Type B pancreatic cell (in vitro differentiated cells): Measurements from ENCODE around the gene NFYB. TPM values are rescaled to one million over a fixed set of nuclear protein-coding genes. Genes with fewer than 3 reads are reported as not detected.
A peak's percentile ranks its signal among the peaks of the same experiment; 100 is the strongest.

Source experiments
- DNase-seq: peaks from one replicate; pipeline ENCODE4 v3.0.0; 2021; ENCODE audit warnings: mixed read lengths; ENCODE audit not compliant: unreplicated experiment; ENCODE audit errors: extremely low spot score
- H3K27ac Mint-ChIP-seq: 2 replicates; pipeline ENCODE4 v1.8.0; 2021; ENCODE audit warnings: mild to moderate bottlenecking, mixed read lengths
- H3K27me3 Mint-ChIP-seq: 2 replicates; pipeline ENCODE4 v1.8.0; 2021; ENCODE audit warnings: mixed read lengths
- H3K36me3 Mint-ChIP-seq: 2 replicates; pipeline ENCODE4 v1.8.0; 2021; ENCODE audit warnings: mixed read lengths
- H3K4me1 Mint-ChIP-seq: one replicate; pipeline ENCODE4 v1.8.0; 2021; ENCODE audit warnings: mixed read lengths; ENCODE audit not compliant: unreplicated experiment
- H3K4me3 Mint-ChIP-seq: 2 replicates; pipeline ENCODE4 v1.8.0; 2021; ENCODE audit warnings: mild to moderate bottlenecking, mixed read lengths
- H3K9me3 Mint-ChIP-seq: 2 replicates; pipeline ENCODE4 v1.8.0; 2021; ENCODE audit warnings: mixed read lengths
- CTCF ChIP-seq: fragments of 200-600 bp; sonication (generic); conservative IDR thresholded peaks from 2 replicates; pipeline ENCODE4 v1.5.0; 2021; ENCODE audit warnings: antibody characterized with exemption, mild to moderate bottlenecking
- total RNA-seq: library from RNA; stranded (reverse); gene quantifications from 2 replicates; pipeline ENCODE4 v1.2.1, GENCODE V29; 2021; ENCODE audit warnings: low replicate concordance

NFYB gene
- total RNA-seq, 1 donor from 2014 or later, result 36.4 TPM

GRCh38 chr12:104154286-104154685, 16.3 kb upstream of the NFYB start:
- Mint-ChIP-seq H3K4me1 (peaks cover 8% of the 10 kb centered on the region), H3K9me3 (no peaks in the 10 kb centered on the region), H3K27ac (peak overlapping the region; percentile 55), H3K27me3 (no peaks in the 10 kb centered on the region), H3K4me3 (no peak overlapping the region), H3K36me3 (no peaks in the 10 kb centered on the region)
- no peak for TF ChIP-seq CTCF
- DNase-seq, result no peak

- H3K36me3 Mint-ChIP-seq, result no peaks in the 10 kb centered on the region
- no peak for TF ChIP-seq CTCF
- H3K4me1 Mint-ChIP-seq, result peaks cover 8% of the 10 kb centered on the region
- no peaks in the 10 kb centered on the region for H3K27me3 Mint-ChIP-seq
- H3K27ac Mint-ChIP-seq, result no peak overlapping the region
- no peak overlapping the region for H3K4me3 Mint-ChIP-seq
- no peaks in the 10 kb centered on the region for H3K9me3 Mint-ChIP-seq
- DNase-seq, result no peak
Measured at GRCh38 chr12:104152685-104153241, 14.8 kb upstream of the NFYB start.

- Mint-ChIP-seq H3K4me3 (no peak overlapping the region), H3K36me3 (no peaks in the 10 kb centered on the region), H3K27ac (no peak overlapping the region), H3K4me1 (peaks cover 8% of the 10 kb centered on the region), H3K9me3 (no peaks in the 10 kb centered on the region), H3K27me3 (no peaks in the 10 kb centered on the region)
- no peak for TF ChIP-seq CTCF
- no peak for DNase-seq
Measured at GRCh38 chr12:104150416-104150815, 12.4 kb upstream of the NFYB start.

GRCh38 chr12:104147346-104147745, 9.3 kb upstream of the NFYB start:
- Mint-ChIP-seq H3K4me3 (no peak overlapping the region), H3K4me1 (no peaks in the 10 kb centered on the region), H3K27ac (no peak overlapping the region), H3K27me3 (peaks cover 3% of the 10 kb centered on the region), H3K9me3 (no peaks in the 10 kb centered on the region), H3K36me3 (no peaks in the 10 kb centered on the region)
- TF ChIP-seq CTCF, result no peak
- no peak for DNase-seq

- H3K27ac Mint-ChIP-seq, result no peak overlapping the region
- H3K4me3 Mint-ChIP-seq, result no peak overlapping the region
- peaks cover 3% of the 10 kb centered on the region for H3K4me1 Mint-ChIP-seq
- no peaks in the 10 kb centered on the region for H3K9me3 Mint-ChIP-seq
- H3K27me3 Mint-ChIP-seq, result peaks cover 7% of the 10 kb centered on the region
- TF ChIP-seq CTCF, result no peak
- no peak for DNase-seq
- no peaks in the 10 kb centered on the region for H3K36me3 Mint-ChIP-seq
Measured at GRCh38 chr12:104143918-104144317, 5.9 kb upstream of the NFYB start.

GRCh38 chr12:104143002-104143401, 5.0 kb upstream of the NFYB start:
- no peaks in the 10 kb centered on the region for H3K9me3 Mint-ChIP-seq
- DNase-seq, result no peak
- no peak overlapping the region for H3K4me3 Mint-ChIP-seq
- no peak overlapping the region for H3K27ac Mint-ChIP-seq
- H3K27me3 Mint-ChIP-seq, result peaks cover 7% of the 10 kb centered on the region
- TF ChIP-seq CTCF, result no peak
- peaks cover 5% of the 10 kb centered on the region for H3K4me1 Mint-ChIP-seq
- no peaks in the 10 kb centered on the region for H3K36me3 Mint-ChIP-seq
